DOHH2 (cell line): ENCODE data around the gene KMT2B.

ENCODE experiments used
- EZH2phosphoT487 ChIP-seq: fragments of 200-600 bp; sonication (generic); IDR thresholded peaks from 2 replicates; pipeline ENCODE4 v1.6.1; 2017; ENCODE audit warnings: borderline replicate concordance, mild to moderate bottlenecking, antibody characterized with exemption, low read length, moderate library complexity, mixed read lengths
- TF ChIP-seq, protein P1 (sequence below): fragments of 200-600 bp; sonication (generic); IDR thresholded peaks from one replicate; pipeline ENCODE4 v1.5.1; 2014; ENCODE audit warnings: antibody characterized with exemption, mild to moderate bottlenecking, low read depth, low read length; ENCODE audit not compliant: poor library complexity, severe bottlenecking

- TF ChIP-seq, protein P1, sequence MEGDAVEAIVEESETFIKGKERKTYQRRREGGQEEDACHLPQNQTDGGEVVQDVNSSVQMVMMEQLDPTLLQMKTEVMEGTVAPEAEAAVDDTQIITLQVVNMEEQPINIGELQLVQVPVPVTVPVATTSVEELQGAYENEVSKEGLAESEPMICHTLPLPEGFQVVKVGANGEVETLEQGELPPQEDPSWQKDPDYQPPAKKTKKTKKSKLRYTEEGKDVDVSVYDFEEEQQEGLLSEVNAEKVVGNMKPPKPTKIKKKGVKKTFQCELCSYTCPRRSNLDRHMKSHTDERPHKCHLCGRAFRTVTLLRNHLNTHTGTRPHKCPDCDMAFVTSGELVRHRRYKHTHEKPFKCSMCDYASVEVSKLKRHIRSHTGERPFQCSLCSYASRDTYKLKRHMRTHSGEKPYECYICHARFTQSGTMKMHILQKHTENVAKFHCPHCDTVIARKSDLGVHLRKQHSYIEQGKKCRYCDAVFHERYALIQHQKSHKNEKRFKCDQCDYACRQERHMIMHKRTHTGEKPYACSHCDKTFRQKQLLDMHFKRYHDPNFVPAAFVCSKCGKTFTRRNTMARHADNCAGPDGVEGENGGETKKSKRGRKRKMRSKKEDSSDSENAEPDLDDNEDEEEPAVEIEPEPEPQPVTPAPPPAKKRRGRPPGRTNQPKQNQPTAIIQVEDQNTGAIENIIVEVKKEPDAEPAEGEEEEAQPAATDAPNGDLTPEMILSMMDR: no peak
- TF ChIP-seq EZH2phosphoT487: no peak
These were observed at the start of gene KMT2B for GRCh38 chr19:35717665-35718344.
